ENCODE data around the gene DIS3L2.

Gene DIS3L2

GRCh38 chr2:232299084-232299483, 337.6 kb downstream of the DIS3L2 start:
- Histone ChIP-seq H3K4me3 (ENCODE audit: low read length, poor library complexity, severe bottlenecking) (peak overlapping the region; percentile 8), H2AFZ (ENCODE audit: low read length) (no peak overlapping the region), H3K9me3 (ENCODE audit: insufficient read depth, low read depth, low read length) (no peaks in the 10 kb centered on the region; the same call in 1 of the 2 replicates), H3K79me2 (ENCODE audit: insufficient read depth, low read length) (no peaks in the 10 kb centered on the region), H3F3A (ENCODE audit: low read depth) (no peaks in the 10 kb centered on the region), H3K4me2 (ENCODE audit: low read depth, low read length, poor library complexity, severe bottlenecking) (peak overlapping the region; percentile 49), H3K27me3 (ENCODE audit: insufficient read depth, low read length, poor library complexity, severe bottlenecking) (no peaks in the 10 kb centered on the region), H3K36me3 (ENCODE audit: insufficient read depth, low read length) (peaks cover 12% of the 10 kb centered on the region; the same call in 1 of the 2 replicates), H3K9me2 (replicated peaks; ENCODE audit: low read depth, low read length) (no peaks in the 10 kb centered on the region), H4K20me1 (ENCODE audit: insufficient read depth, low read length, poor library complexity, severe bottlenecking) (no peaks in the 10 kb centered on the region), H3K9ac (ENCODE audit: low read depth, low read length, poor library complexity, severe bottlenecking) (peak overlapping the region; percentile 25), H3K4me1 (ENCODE audit: insufficient read depth, low read length, poor library complexity, severe bottlenecking) (peaks cover 28% of the 10 kb centered on the region)
- TF ChIP-seq EZH2phosphoT487 (IDR thresholded peaks at IDR 0.05; ENCODE audit: borderline replicate concordance), result no peak
- TF ChIP-seq CTCF (conservative IDR thresholded peaks at IDR 0.05; ENCODE audit: low read length), result no peak

GRCh38 chr2:232299927-232300674, 338.6 kb downstream of the DIS3L2 start:
- Histone ChIP-seq H3K9me2 (replicated peaks; ENCODE audit: low read depth, low read length) (no peaks in the 10 kb centered on the region), H2AFZ (ENCODE audit: low read length) (no peak overlapping the region), H3K9ac (ENCODE audit: low read depth, low read length, poor library complexity, severe bottlenecking) (peak overlapping the region; percentile 9)

GRCh38 chr2:232300894-232301387, 339.4 kb downstream of the DIS3L2 start:
- TF ChIP-seq CTCF (conservative IDR thresholded peaks at IDR 0.05; ENCODE audit: low read length) (no peak), EZH2phosphoT487 (IDR thresholded peaks at IDR 0.05; ENCODE audit: borderline replicate concordance) (no peak)
- H3K9ac ChIP-seq (ENCODE audit: low read depth, low read length, poor library complexity, severe bottlenecking), result no peak overlapping the region
- H3K9me3 ChIP-seq (ENCODE audit: insufficient read depth, low read depth, low read length), result no peaks in the 10 kb centered on the region; the same call in 1 of the 2 replicates
- H3K79me2 ChIP-seq (ENCODE audit: insufficient read depth, low read length), result no peaks in the 10 kb centered on the region
- H3K36me3 ChIP-seq (ENCODE audit: insufficient read depth, low read length), result peaks cover 25% of the 10 kb centered on the region; the same call in 1 of the 2 replicates
- no peaks in the 10 kb centered on the region for H3K9me2 ChIP-seq (replicated peaks; ENCODE audit: low read depth, low read length)
- no peak overlapping the region for H3K4me3 ChIP-seq (ENCODE audit: low read length, poor library complexity, severe bottlenecking)
- H4K20me1 ChIP-seq (ENCODE audit: insufficient read depth, low read length, poor library complexity, severe bottlenecking), result no peaks in the 10 kb centered on the region
- no peak overlapping the region for H3K4me2 ChIP-seq (ENCODE audit: low read depth, low read length, poor library complexity, severe bottlenecking)
- peaks cover 28% of the 10 kb centered on the region for H3K4me1 ChIP-seq (ENCODE audit: insufficient read depth, low read length, poor library complexity, severe bottlenecking)
- H2AFZ ChIP-seq (ENCODE audit: low read length), result no peak overlapping the region
- no peaks in the 10 kb centered on the region for H3F3A ChIP-seq (ENCODE audit: low read depth)
- H3K27me3 ChIP-seq (ENCODE audit: insufficient read depth, low read length, poor library complexity, severe bottlenecking), result no peaks in the 10 kb centered on the region

More at GRCh38 chr2:232299927-232300674, 338.6 kb downstream of the DIS3L2 start:
- Histone ChIP-seq H3K27me3 (ENCODE audit: insufficient read depth, low read length, poor library complexity, severe bottlenecking) (no peaks in the 10 kb centered on the region), H3K4me2 (ENCODE audit: low read depth, low read length, poor library complexity, severe bottlenecking) (no peak overlapping the region), H3K4me1 (ENCODE audit: insufficient read depth, low read length, poor library complexity, severe bottlenecking) (peaks cover 28% of the 10 kb centered on the region), H3K9me3 (ENCODE audit: insufficient read depth, low read depth, low read length) (no peaks in the 10 kb centered on the region; the same call in 1 of the 2 replicates), H3K36me3 (ENCODE audit: insufficient read depth, low read length) (peaks cover 20% of the 10 kb centered on the region; the same call in 1 of the 2 replicates), H3K79me2 (ENCODE audit: insufficient read depth, low read length) (no peaks in the 10 kb centered on the region), H3F3A (ENCODE audit: low read depth) (no peaks in the 10 kb centered on the region), H4K20me1 (ENCODE audit: insufficient read depth, low read length, poor library complexity, severe bottlenecking) (no peaks in the 10 kb centered on the region), H3K4me3 (ENCODE audit: low read length, poor library complexity, severe bottlenecking) (no peak overlapping the region)
- TF ChIP-seq EZH2phosphoT487 (IDR thresholded peaks at IDR 0.05; ENCODE audit: borderline replicate concordance) (no peak), CTCF (conservative IDR thresholded peaks at IDR 0.05; ENCODE audit: low read length) (no peak)
